Lower lobe of right lung (tissue), 2 donors: ENCODE measurements around the gene HDGFL2. TPM values are rescaled to one million over a fixed set of nuclear protein-coding genes. Genes with fewer than 3 reads are reported as not detected.

ENCODE experiments used
- ATAC-seq, 2 donors: fragments of 200-7000 bp; cut with Tn5 transposase; one replicate each; pipeline ENCODE4 v1.9.1; 2020 to 2022; ENCODE audit warnings: mild to moderate bottlenecking in 2 of 2, moderate library complexity in 2 of 2
- DNase-seq: peaks from one replicate; pipeline ENCODE4 v3.0.0-alpha.2; 2020
- H3K27ac ChIP-seq: fragments of 200-600 bp; one replicate; pipeline ENCODE4 v1.8.0; 2022
- H3K27me3 ChIP-seq: fragments of 200-600 bp; one replicate; pipeline ENCODE4 v1.8.0; 2022; ENCODE audit warnings: low read depth
- H3K36me3 ChIP-seq: fragments of 200-600 bp; one replicate; pipeline ENCODE4 v1.8.0; 2022; ENCODE audit warnings: mild to moderate bottlenecking
- H3K4me1 ChIP-seq: fragments of 200-600 bp; one replicate; pipeline ENCODE4 v1.8.0; 2022
- H3K4me3 ChIP-seq: fragments of 200-600 bp; one replicate; pipeline ENCODE4 v1.8.0; 2022; ENCODE audit warnings: mild to moderate bottlenecking
- H3K9me3 ChIP-seq: fragments of 200-600 bp; one replicate; pipeline ENCODE4 v1.8.0; 2022
- intact Hi-C: fragments of 100-400 bp; cut with DNase I; formaldehyde crosslinking; loops from one replicate; pipeline ENCODE4 v1.11.0; 2022
- long read RNA-seq: library from polyadenylated mRNA; unstranded; transcript quantifications from one replicate; pipeline ENCODE4 v2.0.0, GENCODE V29; 2021
- total RNA-seq: library from RNA; stranded (reverse); fragmentation: NEBNext Ultra II Directional; extraction: Animal tissue kit (Norgen Biotek cat#: 25700); gene quantifications from one replicate; pipeline ENCODE4 v1.2.1, GENCODE V29; 2021
- TF ChIP-seq, protein P1 (sequence below): fragments of 200-600 bp; IDR thresholded peaks from one replicate; pipeline ENCODE4 v1.8.0; 2022; ENCODE audit warnings: antibody characterized with exemption, mild to moderate bottlenecking
- donor health status: DM: no; HTN: yes; CAD: no; lungs with severe emphysema.

Gene HDGFL2
- 29.4 TPM for total RNA-seq
- long read RNA-seq, transcript HDGFL2-208 (16 exons, 2,281 nt), result major isoform, 20 of 68 reads
- long read RNA-seq, partial matches to known transcripts, result 20 of 68 reads
- long read RNA-seq, other reads (novel, unspliced or antisense), result 26 of 68 reads

- Histone ChIP-seq H3K27ac (peak within 1 kb of the TSS; percentile 87), H3K9me3 (no peaks in the 10 kb centered on the region), H3K4me3 (peak within 1 kb of the TSS; percentile 83), H3K36me3 (peaks cover 22% of the 10 kb centered on the region), H3K4me1 (peaks cover 16% of the 10 kb centered on the region), H3K27me3 (no peaks in the 10 kb centered on the region)
- peak in 1 of 2 donors; percentile 0 for ATAC-seq
- DNase-seq, result peak; percentile 57
- TF ChIP-seq, protein P1, sequence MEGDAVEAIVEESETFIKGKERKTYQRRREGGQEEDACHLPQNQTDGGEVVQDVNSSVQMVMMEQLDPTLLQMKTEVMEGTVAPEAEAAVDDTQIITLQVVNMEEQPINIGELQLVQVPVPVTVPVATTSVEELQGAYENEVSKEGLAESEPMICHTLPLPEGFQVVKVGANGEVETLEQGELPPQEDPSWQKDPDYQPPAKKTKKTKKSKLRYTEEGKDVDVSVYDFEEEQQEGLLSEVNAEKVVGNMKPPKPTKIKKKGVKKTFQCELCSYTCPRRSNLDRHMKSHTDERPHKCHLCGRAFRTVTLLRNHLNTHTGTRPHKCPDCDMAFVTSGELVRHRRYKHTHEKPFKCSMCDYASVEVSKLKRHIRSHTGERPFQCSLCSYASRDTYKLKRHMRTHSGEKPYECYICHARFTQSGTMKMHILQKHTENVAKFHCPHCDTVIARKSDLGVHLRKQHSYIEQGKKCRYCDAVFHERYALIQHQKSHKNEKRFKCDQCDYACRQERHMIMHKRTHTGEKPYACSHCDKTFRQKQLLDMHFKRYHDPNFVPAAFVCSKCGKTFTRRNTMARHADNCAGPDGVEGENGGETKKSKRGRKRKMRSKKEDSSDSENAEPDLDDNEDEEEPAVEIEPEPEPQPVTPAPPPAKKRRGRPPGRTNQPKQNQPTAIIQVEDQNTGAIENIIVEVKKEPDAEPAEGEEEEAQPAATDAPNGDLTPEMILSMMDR, result no peak
- intact Hi-C loops, result no loop called here
These were observed at the start of gene HDGFL2 for GRCh38 chr19:4472174-4472974. TSS of gene HDGFL2 (plus strand) at chr19:4472297. CDS start at chr19:4472351, 54 bp downstream.

DNA sequence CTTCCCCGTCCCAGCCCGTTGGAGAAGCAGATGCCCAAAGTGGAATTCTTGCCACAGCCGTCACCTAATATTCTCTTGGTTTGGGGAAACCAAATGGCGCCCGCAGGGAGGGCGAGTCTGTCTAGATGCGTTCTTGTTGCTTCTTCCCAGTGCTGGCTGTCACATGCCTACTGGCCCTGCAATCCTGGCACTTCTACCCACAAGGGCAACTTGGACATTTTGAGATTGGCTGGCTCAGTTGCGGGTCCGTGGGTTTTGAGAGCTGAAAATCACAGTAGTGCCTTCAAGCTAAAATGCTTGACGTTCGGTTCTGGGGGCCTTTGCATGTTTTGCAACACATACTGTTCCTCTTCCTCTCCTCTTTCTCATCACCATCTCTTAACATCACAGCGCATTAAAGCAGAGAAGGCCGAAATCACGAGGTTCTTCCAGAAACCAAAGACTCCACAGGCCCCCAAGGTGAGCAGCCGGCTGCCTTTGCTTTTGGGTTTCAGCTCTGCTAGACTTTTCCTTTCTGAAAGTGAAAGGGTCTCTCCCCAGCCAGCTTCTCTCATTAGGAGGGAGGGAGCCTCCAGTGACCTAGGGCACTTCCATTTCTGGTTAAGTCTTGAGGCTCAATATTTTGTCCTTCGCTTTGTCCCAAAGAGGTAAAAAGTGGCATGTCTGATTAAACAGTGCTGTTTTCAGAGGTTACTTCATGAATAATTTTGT lies 48.5 kb upstream of the HDGFL2 start:
- Histone ChIP-seq H3K27me3 (no peaks in the 10 kb centered on the region), H3K4me3 (no peak overlapping the region), H3K27ac (no peak overlapping the region), H3K36me3 (peaks cover 12% of the 10 kb centered on the region), H3K4me1 (peaks cover 5% of the 10 kb centered on the region), H3K9me3 (no peaks in the 10 kb centered on the region)
- no peak for ATAC-seq
- no peak for DNase-seq
- intact Hi-C loops, result no loop called here
- TF ChIP-seq, protein P1, result no peak

- no peaks in the 10 kb centered on the region for H3K27me3 ChIP-seq
- H3K4me3 ChIP-seq, result no peak overlapping the region
- peaks cover 23% of the 10 kb centered on the region for H3K36me3 ChIP-seq
- H3K27ac ChIP-seq, result no peak overlapping the region
- no peak for DNase-seq
- TF ChIP-seq, protein P1, result no peak
- H3K4me1 ChIP-seq, result peaks cover 11% of the 10 kb centered on the region
- intact Hi-C loops, result no loop called here
- ATAC-seq, result no peak
- no peaks in the 10 kb centered on the region for H3K9me3 ChIP-seq
These were observed 46.6 kb upstream of the HDGFL2 start for GRCh38 chr19:4425537-4425936.

DNA sequence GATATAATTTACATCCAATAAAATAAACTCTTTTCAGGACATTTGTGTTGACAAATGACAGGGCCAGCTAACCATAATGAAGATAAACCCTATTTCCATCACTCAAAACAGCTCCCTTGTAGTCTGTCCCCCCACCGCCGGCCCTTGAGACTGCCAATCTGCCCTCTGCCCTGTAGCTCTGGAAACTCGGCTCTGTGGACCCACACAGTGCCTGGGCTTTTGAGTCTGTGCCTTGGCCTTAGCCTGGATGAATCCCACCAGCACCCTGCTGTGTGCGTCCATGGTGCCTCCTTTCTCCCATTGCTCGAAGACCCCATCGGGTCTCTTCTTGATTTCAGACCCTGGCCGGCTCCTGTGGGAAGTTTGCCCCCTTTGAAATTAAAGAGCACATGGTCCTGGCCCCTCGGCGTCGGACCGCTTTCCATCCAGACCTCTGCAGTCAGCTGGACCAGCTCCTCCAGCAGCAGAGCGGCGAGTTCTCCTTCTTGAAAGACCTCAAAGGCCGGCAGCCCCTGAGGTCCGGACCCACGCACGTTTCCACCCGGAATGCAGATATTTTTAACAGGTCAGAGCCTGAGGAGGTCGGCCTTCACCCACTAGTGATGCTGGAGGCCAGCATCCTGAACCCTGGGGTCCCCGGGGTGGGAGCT lies 43.6 kb upstream of the HDGFL2 start:
- intact Hi-C loops, result no loop called here
- no peaks in the 10 kb centered on the region for H3K27me3 ChIP-seq
- DNase-seq, result no peak
- peaks cover 31% of the 10 kb centered on the region for H3K36me3 ChIP-seq
- TF ChIP-seq, protein P1, result no peak
- no peaks in the 10 kb centered on the region for H3K9me3 ChIP-seq
- ATAC-seq, result no peak
- H3K4me3 ChIP-seq, result no peak overlapping the region
- H3K4me1 ChIP-seq, result peaks cover 22% of the 10 kb centered on the region
- H3K27ac ChIP-seq, result no peak overlapping the region

DNA sequence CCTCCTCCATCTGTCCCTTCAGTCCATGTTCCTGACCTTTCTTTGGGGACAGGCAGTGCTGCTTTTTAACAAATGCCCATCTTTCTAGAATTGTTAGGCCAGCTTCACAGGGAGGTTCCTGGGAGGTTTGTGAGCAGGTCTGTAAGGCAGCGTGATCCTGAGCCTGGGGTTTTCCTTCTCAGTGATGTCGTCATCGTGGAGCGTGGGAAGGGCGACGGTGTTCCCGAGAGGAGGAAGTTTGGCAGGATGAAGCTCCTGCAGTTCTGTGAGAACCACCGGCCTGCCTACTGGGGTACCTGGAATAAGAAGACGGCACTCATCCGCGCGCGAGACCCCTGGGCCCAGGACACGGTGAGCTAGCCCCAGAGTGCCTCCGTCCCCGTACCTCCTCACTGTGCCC lies 42.8 kb upstream of the HDGFL2 start:
- Histone ChIP-seq H3K4me3 (no peak overlapping the region), H3K4me1 (peaks cover 22% of the 10 kb centered on the region), H3K36me3 (peaks cover 34% of the 10 kb centered on the region), H3K9me3 (no peaks in the 10 kb centered on the region), H3K27ac (no peak overlapping the region), H3K27me3 (no peaks in the 10 kb centered on the region)
- intact Hi-C loops, result no loop called here
- ATAC-seq (no peak), DNase-seq (no peak)
- TF ChIP-seq, protein P1, result no peak
